Measurements from ENCODE around the gene TRIM63. TPM values are rescaled to one million over a fixed set of nuclear protein-coding genes. Genes with fewer than 3 reads are reported as not detected.

Gene TRIM63
- total and polyA plus RNA-seq, 2 of the 8 experiments (the other 6 are each of a cell fraction or from before 2014, with no cell fraction given): not detected

DNA sequence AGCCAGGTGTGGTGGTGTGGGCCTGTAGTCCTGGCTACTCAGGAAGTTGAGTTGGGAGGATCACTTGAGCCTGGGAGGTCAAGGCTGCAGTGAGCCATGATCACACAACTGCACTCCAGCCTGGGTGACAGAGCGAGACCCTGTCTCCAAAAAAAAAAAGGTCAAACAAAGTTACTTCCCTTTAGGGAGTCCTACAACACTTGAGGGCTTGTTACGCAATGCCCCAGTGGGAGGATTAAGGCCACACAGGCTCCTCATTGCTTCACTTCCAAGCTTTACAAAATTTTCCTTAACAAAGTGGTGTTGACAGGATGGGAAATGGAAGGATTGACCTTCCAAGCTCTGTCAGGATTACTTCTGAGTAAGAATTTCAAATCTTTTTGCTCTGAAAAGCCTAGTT, 52.1 kb downstream of the TRIM63 start:
- H2BK12ac ChIP-seq (ENCODE audit: low read depth, low read length): no peak overlapping the region
- no peak for FAIRE-seq
- no peaks in the 10 kb centered on the region for H3K79me2 ChIP-seq (ENCODE audit: control insufficient read depth in 1 of 2, insufficient read depth in 2 of 2, low read length in 2 of 2)

More for the DNA sequence above, 52.1 kb downstream of the TRIM63 start:
- H2BK20ac ChIP-seq (ENCODE audit: low read length): no peak overlapping the region
- no peak overlapping the region for H2BK120ac ChIP-seq (replicated peaks; ENCODE audit: low read depth, low read length)
- H4K5ac ChIP-seq (ENCODE audit: insufficient read length, low read depth, low read length): no peak overlapping the region
- no peak overlapping the region for H3K14ac ChIP-seq (ENCODE audit: insufficient read length)
- H3K56ac ChIP-seq (replicated peaks; ENCODE audit: insufficient read length, low read depth, low read length): no peak overlapping the region
- H2BK15ac ChIP-seq (ENCODE audit: low read length): no peak overlapping the region
- TF ChIP-seq SP2 (IDR thresholded peaks at IDR 0.05; ENCODE audit: low read length): no peak
- TF ChIP-seq CEBPB (IDR thresholded peaks at IDR 0.05; ENCODE audit: low read depth, low read length): peak; percentile 93
- H4K20me1 ChIP-seq (replicated peaks in 1 of 2; ENCODE audit: control insufficient read depth in 1 of 2, insufficient read depth in 2 of 2, low read length in 2 of 2): no peaks in the 10 kb centered on the region
- H3K9ac ChIP-seq (replicated peaks in 1 of 4; ENCODE audit: extremely low read depth in 1 of 4, low read depth in 3 of 4, low read length in 3 of 4): no peak overlapping the region
- H3K27me3 ChIP-seq (replicated peaks in 1 of 4; ENCODE audit: control insufficient read depth in 3 of 4, extremely low read depth in 1 of 4, insufficient read depth in 3 of 4, low read length in 3 of 4): no peaks in the 10 kb centered on the region
- H2BK5ac ChIP-seq (ENCODE audit: low read depth, low read length): no peak overlapping the region
- H2AFZ ChIP-seq (ENCODE audit: low read length): no peak overlapping the region
- H3K23ac ChIP-seq (ENCODE audit: insufficient read length): no peak overlapping the region
- no peaks in the 10 kb centered on the region for H3K36me3 ChIP-seq (ENCODE audit: control insufficient read depth in 2 of 4, insufficient read depth in 4 of 4, low read length in 3 of 4)
- H3K4me3 ChIP-seq (ENCODE audit: extremely low read depth in 1 of 4, insufficient read depth in 2 of 4, low read depth in 3 of 4, low read length in 4 of 4): no peak overlapping the region
- no peak overlapping the region for H4K8ac ChIP-seq (ENCODE audit: extremely low read depth, insufficient read depth, low read length)
- no peak overlapping the region for H3K27ac ChIP-seq (ENCODE audit: low read depth, low read length)
- H3K23me2 ChIP-seq (ENCODE audit: low read depth, low read length): no peaks in the 10 kb centered on the region
- H2AK5ac ChIP-seq (ENCODE audit: low read depth, low read length): no peak overlapping the region
- H3K9me3 ChIP-seq (ENCODE audit: insufficient read depth in 2 of 2, low read depth in 1 of 2, low read length in 1 of 2): no peaks in the 10 kb centered on the region
- no peak overlapping the region for H3K4me2 ChIP-seq (ENCODE audit: insufficient read depth in 1 of 2, low read depth in 2 of 2, low read length in 2 of 2)
- H3K18ac ChIP-seq (ENCODE audit: extremely low read depth, low read length): no peak overlapping the region
- H3K4me1 ChIP-seq (replicated peaks in 1 of 4; ENCODE audit: control insufficient read depth in 3 of 4, insufficient read depth in 4 of 4, low read length in 3 of 4): peaks cover 0 to 8% (median 4%) of the 10 kb centered on the region in 4 experiments; a peak in 6 of 7 replicates
- CTCF ChIA-PET (ENCODE audit: partially characterized antibody): interaction anchor here (0.6 to 2.5 kb wide), 3 partner anchors 15 to 495 kb away, joined by 3 to 10 read pairs (median 3); no protein-coding TSS in a partner anchor
- 86% methylated on average over 2 of the region's 2 CpGs; no CpG with 5 or more reads in 1 of the 2 experiments for WGBS, 2 experiments (ENCODE audit: extremely low coverage in 1 of 2, insufficient coverage in 1 of 2, insufficient read length in 1 of 2, insufficient replicate concordance in 2 of 2, low coverage in 1 of 2, low lambda C conversion rate in 2 of 2, missing lambda C conversion rate in 1 of 2)
- H3K79me1 ChIP-seq (ENCODE audit: low read depth, low read length): no peaks in the 10 kb centered on the region
- H3K4ac ChIP-seq (replicated peaks; ENCODE audit: insufficient read length, low read depth, low read length): no peak overlapping the region
- POLR2A ChIA-PET (ENCODE audit: partially characterized antibody): interaction anchor here (1.2 kb wide), 1 partner anchor 9 kb away, joined by 3 read pairs; no protein-coding TSS in a partner anchor
- DNase-seq (ENCODE audit: low read depth in 1 of 2, low spot score in 2 of 2): no peak
- no peak overlapping the region for H4K91ac ChIP-seq (replicated peaks; ENCODE audit: insufficient read length, low read length)

All from H1 (cell line).